Measurements from ENCODE around the gene IMPG2.

GRCh38 chr3:101300073-101300472 is 20.3 kb downstream of the IMPG2 start:
- TF ChIP-seq CTCF (IDR thresholded peaks at IDR 0.05) (no peak), POLR2A (IDR thresholded peaks at IDR 0.05) (no peak)

Measured in lower leg skin (tissue), 3 donors.